Measurements from ENCODE around the gene SKOR1.

- TF ChIP-seq CTCF (conservative IDR thresholded peaks at IDR 0.05 in 1 of 2, IDR thresholded peaks at IDR 0.05 in 1 of 2; ENCODE audit: extremely low read depth in 1 of 2, insufficient read depth in 1 of 2, low read depth in 1 of 2, low read length in 2 of 2) (no peak), EZH2 (IDR thresholded peaks at IDR 0.05; ENCODE audit: borderline replicate concordance, low read length) (no peak)
Observed at GRCh38 chr15:67775998-67776397, 49.3 kb upstream of the SKOR1 start.

All from mammary epithelial cell (primary cell).